Lung (tissue), 12 donors: ENCODE results near the gene NLRC3. TPM values are rescaled to one million over a fixed set of nuclear protein-coding genes. Genes with fewer than 3 reads are reported as not detected.

Experiments
- ATAC-seq: fragments of 200-7000 bp; cut with Tn5 transposase; one replicate; pipeline ENCODE4 v1.9.1; 2020; ENCODE audit warnings: moderate number of reproducible peaks; ENCODE audit not compliant: insufficient read depth, low FRiP score
- DNase-seq, 3 donors: peaks; one replicate each; pipeline ENCODE4 v3.0.0-alpha.2; 2013 to 2017
- H3K27ac ChIP-seq, 2 donors: one replicate each; pipeline ENCODE4 v1.5.1; 2013; ENCODE audit warnings: mild to moderate bottlenecking in 2 of 2, moderate library complexity in 2 of 2, control low read depth in 1 of 2, inconsistent platforms in 1 of 2, low read depth in 1 of 2, low read length in 1 of 2
- H3K27me3 ChIP-seq, 3 donors: one replicate each; pipeline ENCODE4 v1.5.1; 2013; ENCODE audit warnings: low read length in 2 of 3; ENCODE audit not compliant: control insufficient read depth in 3 of 3, insufficient read depth in 3 of 3
- H3K36me3 ChIP-seq, 4 donors: one replicate each; pipeline ENCODE4 v1.5.1; 2013; ENCODE audit warnings: low read length in 4 of 4, mild to moderate bottlenecking in 1 of 4, moderate library complexity in 1 of 4; ENCODE audit not compliant: control insufficient read depth in 4 of 4, insufficient read depth in 4 of 4
- H3K4me1 ChIP-seq, 5 donors: one replicate each; pipeline ENCODE4 v1.5.1; 2013; ENCODE audit warnings: low read length in 5 of 5, mild to moderate bottlenecking in 2 of 5, moderate library complexity in 1 of 5; ENCODE audit not compliant: control insufficient read depth in 5 of 5, insufficient read depth in 5 of 5
- H3K4me3 ChIP-seq: one replicate; pipeline ENCODE4 v1.5.1; 2013; ENCODE audit warnings: mild to moderate bottlenecking, control low read depth, moderate library complexity
- H3K9ac ChIP-seq, 2 donors: one replicate each; pipeline ENCODE4 v1.5.1; 2013; ENCODE audit warnings: low read length in 2 of 2, control low read depth in 1 of 2; ENCODE audit not compliant: insufficient read depth in 1 of 2
- H3K9me3 ChIP-seq, 4 donors: one replicate each; pipeline ENCODE4 v1.5.1; 2013; ENCODE audit warnings: low read length in 3 of 4, mild to moderate bottlenecking in 1 of 4, moderate library complexity in 1 of 4; ENCODE audit not compliant: control insufficient read depth in 4 of 4, insufficient read depth in 3 of 4
- CTCF ChIP-seq: IDR thresholded peaks from 2 replicates; pipeline ENCODE4 v1.5.1; 2012; ENCODE audit warnings: mild to moderate bottlenecking; ENCODE audit errors: control extremely low read depth, extremely low read depth
- WGBS, 2 donors: extraction: QIAGEN DNeasy Blood & Tissue Kit; methylation state at CpG; one replicate each; pipeline ENCODE4 v1.1.7; 2013; 5-methylcytosine and 5-hydroxymethylcytosine counted together
- polyA plus RNA-seq, 2 donors: library from polyadenylated mRNA; stranded (reverse); fragments of 200-250 nt; gene quantifications; one replicate each; pipeline ENCODE4 v1.2.1, GENCODE V29; 2013
- total RNA-seq, 2 donors: library from RNA; depleted of rRNA in 1 of 2; stranded (reverse); fragments of >200 nt in 1 of 2; gene quantifications; one replicate each; pipeline ENCODE4 v1.2.1, GENCODE V29; 2014 to 2021
- donor health status: control.
- donor health status: control.
- donor health status: Bipolar disorder and iron deficiency.
- donor health status: healthy.
- donor health status: DM: yes; HTN: yes; CAD: no.

Gene NLRC3
- total and polyA plus RNA-seq, 4 donors: 1.1 to 4.4 (median 2.5) TPM

GRCh38 chr16:3511286-3512180 is 65.7 kb downstream of the NLRC3 start:
- Histone ChIP-seq H3K36me3 (peaks cover 29 to 53% (median 37%) of the 10 kb centered on the region in 4 donors), H3K9ac (no peak overlapping the region), H3K27me3 (no peaks in the 10 kb centered on the region), H3K4me1 (no peaks in the 10 kb centered on the region), H3K9me3 (peaks cover 0 to 3% (median 0%) of the 10 kb centered on the region in 4 donors), H3K27ac (no peak overlapping the region), H3K4me3 (no peak overlapping the region)
- DNase-seq: no peak
- ATAC-seq: no peak
- TF ChIP-seq CTCF: no peak
- WGBS, 2 donors: 94 to 95% methylated on average over 23 of the region's 23 CpGs

DNA sequence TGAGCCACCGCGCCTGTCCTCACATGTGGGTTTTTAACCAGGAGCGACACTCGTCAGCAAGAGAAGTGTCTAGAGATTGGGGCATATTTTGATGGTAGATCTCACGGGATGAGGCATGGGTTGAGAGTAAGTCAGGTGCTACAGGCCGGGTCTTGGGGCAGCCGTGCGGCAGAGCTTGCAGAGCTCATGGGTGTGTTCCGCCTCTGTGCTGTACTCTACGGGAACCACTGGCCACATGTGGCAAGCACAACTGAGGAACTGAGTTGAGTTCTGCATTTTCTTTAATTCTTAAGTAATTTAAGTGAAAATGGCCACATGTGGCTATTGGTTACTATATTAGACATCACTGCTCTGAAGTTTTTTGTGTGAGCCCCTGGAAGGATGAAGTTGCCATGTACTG is 66.8 kb downstream of the NLRC3 start:
- no peak for ATAC-seq
- H3K9me3 ChIP-seq: peaks cover 0 to 3% (median 0%) of the 10 kb centered on the region in 4 donors
- H3K36me3 ChIP-seq: peaks cover 27 to 50% (median 37%) of the 10 kb centered on the region in 4 donors
- 88 to 92% methylated on average over 10 of the region's 10 CpGs for WGBS, 2 donors
- TF ChIP-seq CTCF: no peak
- no peak for DNase-seq
- no peaks in the 10 kb centered on the region for H3K4me1 ChIP-seq
- no peak overlapping the region for H3K4me3 ChIP-seq
- no peaks in the 10 kb centered on the region for H3K27me3 ChIP-seq
- H3K9ac ChIP-seq: no peak overlapping the region
- no peak overlapping the region for H3K27ac ChIP-seq

GRCh38 chr16:3509470-3509928 is 67.7 kb downstream of the NLRC3 start:
- H3K27ac ChIP-seq: no peak overlapping the region
- TF ChIP-seq CTCF: no peak
- ATAC-seq: no peak

More at GRCh38 chr16:3509470-3509928, 67.7 kb downstream of the NLRC3 start:
- no peaks in the 10 kb centered on the region for H3K4me1 ChIP-seq
- H3K27me3 ChIP-seq: no peaks in the 10 kb centered on the region
- H3K4me3 ChIP-seq: no peak overlapping the region
- no peak for DNase-seq
- no peak overlapping the region for H3K9ac ChIP-seq
- H3K9me3 ChIP-seq: peaks cover 0 to 3% (median 0%) of the 10 kb centered on the region in 4 donors
- 62 to 78% methylated on average over 13 of the region's 13 CpGs for WGBS, 2 donors
- peaks cover 23 to 45% (median 37%) of the 10 kb centered on the region in 4 donors for H3K36me3 ChIP-seq
